Endothelial cell of umbilical vein (primary cell): ENCODE measurements around the gene TLE3.

Source experiments
- CTCF ChIP-seq, 2 donors: IDR thresholded peaks; 1 replicate in 1 of 2; 2 replicates in 1 of 2; pipeline ENCODE4 v1.5.1; 2011; ENCODE audit warnings: low read length in 2 of 2, mild to moderate bottlenecking in 2 of 2, moderate library complexity in 2 of 2, control low read depth in 1 of 2, inconsistent platforms in 1 of 2, low read depth in 1 of 2; ENCODE audit not compliant: insufficient read depth in 1 of 2; ENCODE audit errors: extremely low read depth in 1 of 2
- EZH2 ChIP-seq: IDR thresholded peaks from 2 replicates; pipeline ENCODE4 v1.6.1; 2012; ENCODE audit warnings: borderline replicate concordance, low read depth, mild to moderate bottlenecking, moderate library complexity, low read length, inconsistent platforms; ENCODE audit not compliant: severe bottlenecking
- FOS ChIP-seq: IDR thresholded peaks from 2 replicates; pipeline ENCODE4 v1.6.1; 2011; ENCODE audit warnings: mild to moderate bottlenecking, low read length, moderate library complexity, borderline replicate concordance; ENCODE audit not compliant: insufficient read depth
- JUN ChIP-seq: IDR thresholded peaks from 2 replicates; pipeline ENCODE4 v1.6.1; 2011; ENCODE audit warnings: borderline replicate concordance, low read depth; ENCODE audit not compliant: insufficient read length, insufficient read depth
- MAX ChIP-seq: IDR thresholded peaks from 2 replicates; pipeline ENCODE4 v1.6.1; 2011; ENCODE audit not compliant: insufficient read depth, insufficient read length
- MYC ChIP-seq: IDR thresholded peaks from one replicate; pipeline ENCODE4 v1.6.1; 2011; ENCODE audit warnings: mild to moderate bottlenecking, low read depth, low read length
- POLR2A ChIP-seq: IDR thresholded peaks from 2 replicates; pipeline ENCODE4 v1.6.1; 2012; ENCODE audit warnings: low read depth, mild to moderate bottlenecking, control low read depth, low read length
- POLR2AphosphoS5 ChIP-seq: IDR thresholded peaks from 2 replicates; pipeline ENCODE4 v1.6.1; 2012; ENCODE audit warnings: low read depth, mild to moderate bottlenecking, control low read depth, low read length, moderate library complexity; ENCODE audit not compliant: insufficient read depth

- TF ChIP-seq CTCF (IDR thresholded peaks at IDR 0.05; ENCODE audit: extremely low read depth in 1 of 2, insufficient read depth in 1 of 2, low read depth in 1 of 2, low read length in 2 of 2) (no peak), JUN (no peak), POLR2A (no peak), MAX (no peak), POLR2AphosphoS5 (no peak), MYC (no peak), EZH2 (no peak), FOS (no peak)
Observed at GRCh38 chr15:69999392-70000085, 98.2 kb downstream of the TLE3 start.
